Measurements from ENCODE around the gene RTL1.

RTL1 gene

DNA sequence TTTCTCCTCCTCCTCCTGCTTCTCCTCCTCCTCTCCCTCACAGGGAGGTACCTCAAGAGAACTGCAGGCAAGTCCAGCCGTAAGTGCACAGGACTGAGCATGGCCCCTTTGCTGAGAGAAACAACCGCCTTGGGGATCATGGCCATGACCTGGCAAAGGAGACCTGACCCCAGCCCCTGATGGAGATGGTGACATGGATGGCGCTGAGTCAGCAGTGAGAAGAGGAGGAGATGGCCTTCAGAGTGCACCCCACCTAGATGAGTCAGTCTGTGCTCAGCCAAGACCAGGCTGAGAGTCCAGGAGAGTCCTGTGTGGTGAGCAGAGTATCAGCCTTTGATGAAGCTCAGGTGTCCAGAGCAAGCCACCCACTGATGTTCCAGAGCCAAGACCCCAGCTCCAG is 41.2 kb downstream of the RTL1 start:
- TF ChIP-seq RAD21 (IDR thresholded peaks at IDR 0.05; ENCODE audit: low read depth) (no peak), EP300 (IDR thresholded peaks at IDR 0.05; ENCODE audit: borderline replicate concordance) (no peak), TEAD4 (IDR thresholded peaks at IDR 0.05) (no peak), TAF1 (IDR thresholded peaks at IDR 0.05; ENCODE audit: low read depth) (no peak), FOXM1 (IDR thresholded peaks at IDR 0.05; ENCODE audit: borderline replicate concordance, low read depth) (no peak), YY1 (IDR thresholded peaks at IDR 0.05; ENCODE audit: low read depth) (no peak), NFIC (IDR thresholded peaks at IDR 0.05) (no peak)
- TF ChIP-seq, protein P1, sequence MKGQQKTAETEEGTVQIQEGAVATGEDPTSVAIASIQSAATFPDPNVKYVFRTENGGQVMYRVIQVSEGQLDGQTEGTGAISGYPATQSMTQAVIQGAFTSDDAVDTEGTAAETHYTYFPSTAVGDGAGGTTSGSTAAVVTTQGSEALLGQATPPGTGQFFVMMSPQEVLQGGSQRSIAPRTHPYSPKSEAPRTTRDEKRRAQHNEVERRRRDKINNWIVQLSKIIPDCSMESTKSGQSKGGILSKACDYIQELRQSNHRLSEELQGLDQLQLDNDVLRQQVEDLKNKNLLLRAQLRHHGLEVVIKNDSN (IDR thresholded peaks at IDR 0.05) = no peak
- TF ChIP-seq, protein P2, sequence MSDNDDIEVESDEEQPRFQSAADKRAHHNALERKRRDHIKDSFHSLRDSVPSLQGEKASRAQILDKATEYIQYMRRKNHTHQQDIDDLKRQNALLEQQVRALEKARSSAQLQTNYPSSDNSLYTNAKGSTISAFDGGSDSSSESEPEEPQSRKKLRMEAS (IDR thresholded peaks at IDR 0.05) = no peak
- TF ChIP-seq, protein P3, sequence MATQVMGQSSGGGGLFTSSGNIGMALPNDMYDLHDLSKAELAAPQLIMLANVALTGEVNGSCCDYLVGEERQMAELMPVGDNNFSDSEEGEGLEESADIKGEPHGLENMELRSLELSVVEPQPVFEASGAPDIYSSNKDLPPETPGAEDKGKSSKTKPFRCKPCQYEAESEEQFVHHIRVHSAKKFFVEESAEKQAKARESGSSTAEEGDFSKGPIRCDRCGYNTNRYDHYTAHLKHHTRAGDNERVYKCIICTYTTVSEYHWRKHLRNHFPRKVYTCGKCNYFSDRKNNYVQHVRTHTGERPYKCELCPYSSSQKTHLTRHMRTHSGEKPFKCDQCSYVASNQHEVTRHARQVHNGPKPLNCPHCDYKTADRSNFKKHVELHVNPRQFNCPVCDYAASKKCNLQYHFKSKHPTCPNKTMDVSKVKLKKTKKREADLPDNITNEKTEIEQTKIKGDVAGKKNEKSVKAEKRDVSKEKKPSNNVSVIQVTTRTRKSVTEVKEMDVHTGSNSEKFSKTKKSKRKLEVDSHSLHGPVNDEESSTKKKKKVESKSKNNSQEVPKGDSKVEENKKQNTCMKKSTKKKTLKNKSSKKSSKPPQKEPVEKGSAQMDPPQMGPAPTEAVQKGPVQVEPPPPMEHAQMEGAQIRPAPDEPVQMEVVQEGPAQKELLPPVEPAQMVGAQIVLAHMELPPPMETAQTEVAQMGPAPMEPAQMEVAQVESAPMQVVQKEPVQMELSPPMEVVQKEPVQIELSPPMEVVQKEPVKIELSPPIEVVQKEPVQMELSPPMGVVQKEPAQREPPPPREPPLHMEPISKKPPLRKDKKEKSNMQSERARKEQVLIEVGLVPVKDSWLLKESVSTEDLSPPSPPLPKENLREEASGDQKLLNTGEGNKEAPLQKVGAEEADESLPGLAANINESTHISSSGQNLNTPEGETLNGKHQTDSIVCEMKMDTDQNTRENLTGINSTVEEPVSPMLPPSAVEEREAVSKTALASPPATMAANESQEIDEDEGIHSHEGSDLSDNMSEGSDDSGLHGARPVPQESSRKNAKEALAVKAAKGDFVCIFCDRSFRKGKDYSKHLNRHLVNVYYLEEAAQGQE (IDR thresholded peaks at IDR 0.05; ENCODE audit: low read depth) = no peak

DNA sequence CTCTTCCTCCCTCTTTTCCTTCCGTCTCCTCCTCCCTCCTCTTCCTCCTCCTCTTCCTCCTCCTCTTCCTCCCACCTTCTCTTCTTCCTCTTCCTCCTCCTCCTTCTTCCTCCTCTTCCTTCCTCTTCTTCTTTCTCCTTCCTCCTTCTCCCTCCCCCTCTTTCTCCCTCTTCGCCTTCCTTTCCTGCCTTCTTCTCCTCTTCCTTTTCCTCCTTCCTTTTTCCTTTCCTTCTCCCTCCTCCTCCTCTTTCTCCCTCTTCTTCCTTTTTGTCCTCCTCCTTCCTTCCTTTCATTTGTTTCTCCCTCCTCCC is 41.6 kb downstream of the RTL1 start:
- TF ChIP-seq RAD21 (IDR thresholded peaks at IDR 0.05; ENCODE audit: low read depth) (no peak), TAF1 (IDR thresholded peaks at IDR 0.05; ENCODE audit: low read depth) (no peak), TCF12 (IDR thresholded peaks at IDR 0.05; ENCODE audit: low read depth) (no peak), YY1 (IDR thresholded peaks at IDR 0.05; ENCODE audit: low read depth) (no peak)
- TF ChIP-seq, protein P2 (IDR thresholded peaks at IDR 0.05) = no peak
- TF ChIP-seq, protein P1 (IDR thresholded peaks at IDR 0.05) = no peak

DNA sequence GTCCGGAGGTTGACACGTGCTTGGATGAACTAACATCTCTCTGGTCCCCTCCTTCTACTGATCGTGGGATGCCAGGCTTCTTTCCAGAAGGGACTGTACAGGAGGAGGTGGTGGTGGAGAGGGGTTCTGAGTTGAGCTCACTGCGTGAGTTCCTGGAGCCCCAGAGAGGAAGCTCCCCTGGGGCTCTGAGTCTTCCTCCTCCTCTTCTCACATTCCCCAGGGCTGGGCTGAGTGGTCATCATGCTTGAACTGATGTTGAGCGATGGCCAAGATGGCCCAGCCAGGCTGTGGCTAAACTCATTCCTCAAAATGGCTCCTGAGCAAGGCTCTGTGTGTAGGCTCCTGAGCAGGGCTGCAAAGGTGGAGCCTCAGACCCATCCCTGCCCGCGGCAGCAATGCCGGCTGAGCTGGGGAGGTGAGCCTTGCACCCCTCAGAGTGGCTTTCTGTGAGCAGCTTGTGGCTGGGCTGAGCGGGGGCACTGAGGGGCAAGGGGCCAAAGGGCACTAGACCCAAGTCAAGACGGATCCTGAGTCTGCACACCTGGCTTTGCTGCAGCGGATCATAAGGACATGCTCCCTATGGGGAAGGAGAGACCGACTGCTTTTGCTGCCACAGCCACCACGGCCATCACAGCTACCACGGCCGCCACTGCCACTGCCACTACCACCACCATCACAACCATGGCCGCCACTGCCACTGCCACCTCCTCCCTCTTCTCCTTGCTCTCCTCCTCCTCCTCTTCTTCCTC is 42.2 kb downstream of the RTL1 start:
- TF ChIP-seq RAD21 (IDR thresholded peaks at IDR 0.05; ENCODE audit: low read depth) (no peak), CEBPB (IDR thresholded peaks at IDR 0.05) (no peak), TAF1 (IDR thresholded peaks at IDR 0.05; ENCODE audit: low read depth) (no peak), YY1 (IDR thresholded peaks at IDR 0.05; ENCODE audit: low read depth) (no peak), CREB1 (IDR thresholded peaks at IDR 0.05; ENCODE audit: low read depth) (no peak), EP300 (IDR thresholded peaks at IDR 0.05; ENCODE audit: borderline replicate concordance) (no peak), TEAD4 (IDR thresholded peaks at IDR 0.05) (no peak), FOXM1 (IDR thresholded peaks at IDR 0.05; ENCODE audit: borderline replicate concordance, low read depth) (no peak), NFIC (IDR thresholded peaks at IDR 0.05) (no peak), ZBTB7A (IDR thresholded peaks at IDR 0.05; ENCODE audit: low read depth) (no peak), EGR1 (IDR thresholded peaks at IDR 0.05) (no peak)
- TF ChIP-seq, protein P2 (IDR thresholded peaks at IDR 0.05) = no peak
- TF ChIP-seq, protein P3 (IDR thresholded peaks at IDR 0.05; ENCODE audit: low read depth) = no peak
- TF ChIP-seq, protein P1 (IDR thresholded peaks at IDR 0.05) = no peak

DNA sequence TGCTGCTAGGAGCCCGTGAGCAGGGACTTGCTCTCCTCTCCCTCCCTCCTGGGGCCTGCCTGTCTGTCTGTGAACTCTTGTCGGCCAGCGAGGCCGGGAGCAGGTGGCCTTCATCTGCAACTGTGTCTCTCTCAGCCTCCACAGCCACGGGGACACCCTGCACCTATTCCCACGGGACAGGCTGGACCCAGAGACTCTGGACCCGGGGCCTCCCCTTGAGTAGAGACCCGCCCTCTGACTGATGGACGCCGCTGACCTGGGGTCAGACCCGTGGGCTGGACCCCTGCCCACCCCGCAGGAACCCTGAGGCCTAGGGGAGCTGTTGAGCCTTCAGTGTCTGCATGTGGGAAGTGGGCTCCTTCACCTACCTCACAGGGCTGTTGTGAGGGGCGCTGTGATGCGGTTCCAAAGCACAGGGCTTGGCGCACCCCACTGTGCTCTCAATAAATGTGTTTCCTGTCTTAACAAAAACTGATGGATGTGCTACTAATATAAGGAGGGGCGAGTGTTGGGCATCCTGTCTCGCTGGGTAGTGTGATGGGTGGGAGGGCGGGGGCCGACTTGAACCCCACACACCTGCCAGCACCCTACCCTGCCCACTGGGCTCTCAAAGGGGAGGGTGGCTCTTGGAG is 42.9 kb downstream of the RTL1 start:
- no peak for TF ChIP-seq CEBPB (IDR thresholded peaks at IDR 0.05)
- no peak for TF ChIP-seq NFIC (IDR thresholded peaks at IDR 0.05)
- TF ChIP-seq TCF12 (IDR thresholded peaks at IDR 0.05; ENCODE audit: low read depth) = no peak
- no peak for TF ChIP-seq TAF1 (IDR thresholded peaks at IDR 0.05; ENCODE audit: low read depth)
- TF ChIP-seq FOXM1 (IDR thresholded peaks at IDR 0.05; ENCODE audit: borderline replicate concordance, low read depth) = no peak
- TF ChIP-seq, protein P2 (IDR thresholded peaks at IDR 0.05) = no peak
- TF ChIP-seq, protein P1 (IDR thresholded peaks at IDR 0.05) = no peak
- no peak for TF ChIP-seq TEAD4 (IDR thresholded peaks at IDR 0.05)
- TF ChIP-seq RAD21 (IDR thresholded peaks at IDR 0.05; ENCODE audit: low read depth) = no peak
- TF ChIP-seq EP300 (IDR thresholded peaks at IDR 0.05; ENCODE audit: borderline replicate concordance) = no peak
- no peak for TF ChIP-seq EGR1 (IDR thresholded peaks at IDR 0.05)
- TF ChIP-seq YY1 (IDR thresholded peaks at IDR 0.05; ENCODE audit: low read depth) = no peak
- TF ChIP-seq, protein P3 (IDR thresholded peaks at IDR 0.05; ENCODE audit: low read depth) = no peak
- no peak for TF ChIP-seq CREB1 (IDR thresholded peaks at IDR 0.05; ENCODE audit: low read depth)

Measured in Ishikawa (cell line).